HepG2 (cell line): ENCODE results near the gene GRK4. TPM values are rescaled to one million over a fixed set of nuclear protein-coding genes. Genes with fewer than 3 reads are reported as not detected.
A peak's percentile ranks its signal among the peaks of the same experiment; 100 is the strongest.

Experiments
- ATAC-seq: fragments of 200-7000 bp; cut with Tn5 transposase; 3 replicates; pipeline ENCODE4 v1.9.1; 2020; ENCODE audit warnings: mild to moderate bottlenecking, moderate library complexity
- BruUV-seq: library from RNA; stranded (reverse); fragments of 400-500 nt; replicated peaks from 2 replicates; lab custom pipeline; 2021; lab: Mats Ljungman, UMichigan
- CTCF ChIA-PET: fragments of 300-600 bp; formaldehyde crosslinking; extraction: SDS; loops from one replicate; lab custom pipeline; 2021; ENCODE audit warnings: low total read pairs, inconsistent platforms, low intra/inter-chr PET ratio; lab: Yijun Ruan, JAX
- POLR2A ChIA-PET: fragments of 350-600 bp; sonication (Branson Sonifier 250); formaldehyde crosslinking; loops from one replicate; lab custom pipeline; 2020; ENCODE audit warnings: antibody characterized with exemption, inconsistent platforms; lab: Yijun Ruan, JAX
- DNase-seq: peaks from one replicate; pipeline ENCODE4 v3.0.0-alpha.2; 2015; ENCODE audit warnings: low spot score
- FAIRE-seq: peaks from 3 replicates; lab custom pipeline; 2011; peaks lifted over from hg19 to GRCh38; lab: Jason Lieb, UNC
- H2AFZ ChIP-seq: one replicate; pipeline ENCODE4 v1.6.1; 2011; ENCODE audit warnings: low read length, inconsistent platforms
- H3K27ac ChIP-seq: fragments of 300-600 bp; 3 replicates; pipeline ENCODE4 v1.8.0; 2011; ENCODE audit warnings: mixed run types, mild to moderate bottlenecking, mixed read lengths, low read length, inconsistent platforms; ENCODE audit not compliant: insufficient read depth; ENCODE audit errors: extremely low read length
- H3K27me3 ChIP-seq, 2 experiments: fragments of 200-600 bp in 1 of 2; 2 replicates in 1 of 2; 3 replicates in 1 of 2; pipeline versions ENCODE4 v1.6.0 to v1.8.0; 2011; ENCODE audit warnings: low read length in 2 of 2, mild to moderate bottlenecking in 2 of 2, moderate library complexity in 2 of 2, inconsistent platforms in 1 of 2; ENCODE audit not compliant: insufficient read depth in 2 of 2, control insufficient read depth in 1 of 2
- H3K36me3 ChIP-seq, 2 experiments: fragments of 200-600 bp in 1 of 2; replicated peaks in 1 of 2; 2 replicates in 1 of 2; 3 replicates in 1 of 2; pipeline versions ENCODE4 v1.5.1 to v1.8.0; 2011; ENCODE audit warnings: low read length in 2 of 2, inconsistent platforms in 1 of 2; ENCODE audit not compliant: insufficient read depth in 2 of 2, control insufficient read depth in 1 of 2
- H3K4me1 ChIP-seq: 2 replicates; pipeline ENCODE4 v1.5.1; 2012; ENCODE audit warnings: low read length, inconsistent platforms; ENCODE audit not compliant: insufficient read depth
- H3K4me2 ChIP-seq: 2 replicates; pipeline ENCODE4 v1.6.0; 2011; ENCODE audit warnings: low read depth, low read length, inconsistent platforms
- H3K4me3 ChIP-seq, 3 experiments: fragments of 200-600 bp in 1 of 3; sonication (generic), shearing (Covaris generic) in 1 of 3; replicated peaks in 1 of 3; 2 replicates each; pipeline ENCODE4 v1.5.1; 2011 to 2016; ENCODE audit warnings: low read length in 3 of 3, inconsistent platforms in 2 of 3, low read depth in 2 of 3, mild to moderate bottlenecking in 2 of 3, control low read depth in 1 of 3, mixed read lengths in 1 of 3; ENCODE audit not compliant: insufficient read depth in 1 of 3
- H3K79me2 ChIP-seq: one replicate; pipeline ENCODE4 v1.6.1; 2011; ENCODE audit warnings: low read length, inconsistent platforms; ENCODE audit not compliant: insufficient read depth
- H3K9ac ChIP-seq: 2 replicates; pipeline ENCODE4 v1.6.0; 2011; ENCODE audit warnings: mild to moderate bottlenecking, low read depth, low read length, inconsistent platforms; ENCODE audit not compliant: insufficient read depth
- H3K9me3 ChIP-seq: 2 replicates; pipeline ENCODE4 v1.5.1; 2012; ENCODE audit warnings: mild to moderate bottlenecking, low read length
- H4K20me1 ChIP-seq: 2 replicates; pipeline ENCODE4 v1.6.0; 2011; ENCODE audit warnings: inconsistent platforms, mild to moderate bottlenecking, low read length, moderate library complexity; ENCODE audit not compliant: insufficient read depth
- AGO2 ChIP-seq: fragments of 200-400 bp; formaldehyde crosslinking; optimal IDR thresholded peaks from 2 replicates; pipeline ENCODE3; 2017; ENCODE audit warnings: mild to moderate bottlenecking, low read depth, low read length, moderate library complexity
- ATF1 ChIP-seq: IDR thresholded peaks from 2 replicates; pipeline ENCODE4 v1.6.1; 2016; ENCODE audit warnings: mild to moderate bottlenecking, control low read depth
- CTCF ChIP-seq: sonication (generic); formaldehyde crosslinking; IDR thresholded peaks from 2 replicates; pipeline ENCODE4 v1.5.0; 2020; ENCODE audit warnings: mild to moderate bottlenecking, missing genetic modification reagents, moderate library complexity
- HDAC1 ChIP-seq: sonication (generic); formaldehyde crosslinking; IDR thresholded peaks from 2 replicates; pipeline ENCODE4 v1.5.1; 2020; ENCODE audit warnings: mild to moderate bottlenecking, missing genetic modification reagents
- KDM5A ChIP-seq: fragments of 200-600 bp; sonication (generic); IDR thresholded peaks from 2 replicates; pipeline ENCODE4 v1.7.0; 2018; ENCODE audit warnings: antibody characterized with exemption, mild to moderate bottlenecking, low read length, borderline replicate concordance
- MTF2 ChIP-seq: sonication (generic); formaldehyde crosslinking; IDR thresholded peaks from 2 replicates; pipeline ENCODE4 v1.5.0; 2020; ENCODE audit warnings: missing genetic modification reagents, borderline replicate concordance
- POLR2A ChIP-seq, 2 experiments: IDR thresholded peaks; 2 replicates each; pipeline ENCODE4 v1.6.1; 2011; ENCODE audit warnings: low read depth in 2 of 2, low read length in 2 of 2, mild to moderate bottlenecking in 1 of 2, moderate library complexity in 1 of 2; ENCODE audit not compliant: insufficient read depth in 1 of 2
- POLR2G ChIP-seq: fragments of 200-400 bp; formaldehyde crosslinking; IDR thresholded peaks from 2 replicates; pipeline ENCODE4 v1.6.1; 2018; ENCODE audit warnings: mild to moderate bottlenecking, low read depth, low read length, moderate library complexity
- TRIM24 ChIP-seq: sonication (generic); formaldehyde crosslinking; IDR thresholded peaks from 2 replicates; pipeline ENCODE4 v1.8.0; 2022; ENCODE audit warnings: mild to moderate bottlenecking, missing genetic modification reagents
- ZNF75D ChIP-seq: sonication (generic); formaldehyde crosslinking; IDR thresholded peaks from 2 replicates; pipeline ENCODE4 v1.8.1; 2023; ENCODE audit warnings: missing genetic modification reagents, mild to moderate bottlenecking, borderline replicate concordance
- WGBS: methylation state at CpG from one replicate; pipeline ENCODE4 v1.1.6; 2017; ENCODE audit warnings: low lambda C conversion rate; 5-methylcytosine and 5-hydroxymethylcytosine counted together
- in situ Hi-C: cut with HindIII; loops from 2 replicates; pipeline ENCODE4 v1.10.0; 2017; ENCODE audit warnings: low pct_unique_long_range_greater_than_20kb; ENCODE audit not compliant: extremely low pct_ligation_motif_present
- intact Hi-C: fragments of 100-400 bp; cut with micrococcal nuclease; formaldehyde crosslinking; loops from one replicate; pipeline ENCODE4 v1.10.0; 2022; ENCODE audit not compliant: unreplicated experiment
- polyA plus RNA-seq, 8 experiments: library from polyadenylated mRNA; depleted of rRNA in 3 of 8; stranded (reverse) in 7 of 8; unstranded in 1 of 8; fragments of >200 nt; fragmentation: Illumina TruSeq in 4 of 8; extraction: Trizol in 4 of 8; gene quantifications; 2 replicates each; pipeline versions ENCODE4 v1.2.1 to v1.2.3, GENCODE V29; 2011 to 2016; ENCODE audit warnings: low read depth in 4 of 8, missing spikeins in 1 of 8, mixed read lengths in 1 of 8; ENCODE audit not compliant: insufficient read depth in 1 of 8
- total RNA-seq, 5 experiments: library from RNA; depleted of rRNA; stranded (reverse); fragments of >200 nt; fragmentation: Illumina TruSeq; extraction: Trizol; gene quantifications; 2 replicates each; pipeline ENCODE4 v1.2.3, GENCODE V29; 2016; ENCODE audit warnings: low read depth in 1 of 5
- TF ChIP-seq, protein P1 (sequence below): sonication (generic); formaldehyde crosslinking; IDR thresholded peaks from 2 replicates; pipeline ENCODE4 v1.4.0; 2020; ENCODE audit warnings: mild to moderate bottlenecking, missing genetic modification reagents

The GRK4 gene
- total and polyA plus RNA-seq, 2 of the 13 experiments (the other 11 are each of a cell fraction or from before 2014, with no cell fraction given), result 1.8 to 2.0 TPM

GRCh38 chr4:2936773-2937145 is 26.6 kb upstream of the GRK4 start:
- Histone ChIP-seq H3K4me3 (peak overlapping the region in 1 of 3 experiments; percentile 27; a peak in 1 of 6 replicates), H3K4me1 (peaks cover 36% of the 10 kb centered on the region), H3K9ac (peak overlapping the region; percentile 21; the same call in 1 of the 2 replicates), H3K4me2 (peak overlapping the region; percentile 90), H3K79me2 (peaks cover 10% of the 10 kb centered on the region), H3K27ac (peak overlapping the region; percentile 35), H4K20me1 (peaks cover 19% of the 10 kb centered on the region; the same call in 1 of the 2 replicates), H3K9me3 (no peaks in the 10 kb centered on the region), H3K27me3 (no peaks in the 10 kb centered on the region; a peak in 1 of 5 replicates), H3K36me3 (peaks cover 22 to 40% of the 10 kb centered on the region in 2 experiments), H2AFZ (no peak overlapping the region)
- in situ Hi-C loops, result no loop called here
- BruUV-seq, result TSS peak; percentile 30
- ATAC-seq (peak; percentile 8), FAIRE-seq (no peak), DNase-seq (no peak)
- ChIA-PET CTCF (interaction anchor here (1.6 kb wide), 1 partner anchor 19 kb away, joined by 5 read pairs; no protein-coding TSS in a partner anchor), POLR2A (interaction anchor here (0.6 to 1.8 kb wide), 3 partner anchors 25 to 441 kb away, joined by 3 to 5 read pairs (median 5); partner anchors contain the start of genes GRK4 and NOP14)
- peak; percentile 64; the same call in 1 of the 2 replicates for TF ChIP-seq POLR2G
- TF ChIP-seq POLR2A (IDR thresholded peaks at IDR 0.05; ENCODE audit: insufficient read depth in 1 of 2, low read depth in 2 of 2, low read length in 2 of 2), result 0 out of 4 replicates have a peak, but pooled peaks of 1 of the 2 experiments have one; percentile 9
- TF ChIP-seq AGO2, result peak; percentile 73
- TF ChIP-seq HDAC1 (CRISPR knock-in tag), result no peak
- intact Hi-C loops, result loop anchor here (5.0 to 10.0 kb wide), 2 partner anchors 72 to 94 kb away; partner anchors contain the start of gene ADD1
- WGBS, result 83% methylated on average over 1 of the region's 6 CpGs

GRCh38 chr4:2937146-2937857 is 26.1 kb upstream of the GRK4 start:
- DNase-seq (peak; percentile 91), ATAC-seq (peak; percentile 66), FAIRE-seq (peak; percentile 75)
- no peaks in the 10 kb centered on the region; a peak in 1 of 5 replicates for H3K27me3 ChIP-seq
- H3K27ac ChIP-seq, result peak overlapping the region; percentile 35
- H3K9ac ChIP-seq, result peak overlapping the region; percentile 21; the same call in 1 of the 2 replicates
- H3K4me2 ChIP-seq, result peak overlapping the region; percentile 90
- intact Hi-C loops (loop anchor here (5.0 to 10.0 kb wide), 2 partner anchors 73 to 95 kb away; partner anchors contain the start of gene ADD1), in situ Hi-C loops (no loop called here)
- H3K4me1 ChIP-seq, result peaks cover 36% of the 10 kb centered on the region
- BruUV-seq, result no TSS peak
- CTCF ChIA-PET, result interaction anchor here (1.6 kb wide), 1 partner anchor 18 kb away, joined by 5 read pairs; no protein-coding TSS in a partner anchor
- WGBS, result 39% methylated on average over 12 of the region's 23 CpGs
- peaks cover 10% of the 10 kb centered on the region for H3K79me2 ChIP-seq
- H3K4me3 ChIP-seq, result peak overlapping the region in 1 of 3 experiments; percentile 27; a peak in 1 of 6 replicates
- no peak overlapping the region for H2AFZ ChIP-seq
- POLR2A ChIA-PET, result interaction anchor here (0.6 to 1.4 kb wide), 2 partner anchors 26 to 442 kb away, joined by 3 to 5 read pairs; partner anchors contain the start of genes GRK4 and NOP14
- H4K20me1 ChIP-seq, result peaks cover 19% of the 10 kb centered on the region; the same call in 1 of the 2 replicates
- H3K9me3 ChIP-seq, result no peaks in the 10 kb centered on the region
- H3K36me3 ChIP-seq, result peaks cover 25 to 46% of the 10 kb centered on the region in 2 experiments
- 0 out of 2 replicates have a peak, but pooled peaks have one; percentile 45 for TF ChIP-seq ATF1
- no peak for TF ChIP-seq ZNF75D
- TF ChIP-seq CTCF, result 0 out of 2 replicates have a peak, but pooled peaks have one; percentile 21
- no peak for TF ChIP-seq KDM5A
- TF ChIP-seq MTF2, result no peak
- TF ChIP-seq, protein P1, sequence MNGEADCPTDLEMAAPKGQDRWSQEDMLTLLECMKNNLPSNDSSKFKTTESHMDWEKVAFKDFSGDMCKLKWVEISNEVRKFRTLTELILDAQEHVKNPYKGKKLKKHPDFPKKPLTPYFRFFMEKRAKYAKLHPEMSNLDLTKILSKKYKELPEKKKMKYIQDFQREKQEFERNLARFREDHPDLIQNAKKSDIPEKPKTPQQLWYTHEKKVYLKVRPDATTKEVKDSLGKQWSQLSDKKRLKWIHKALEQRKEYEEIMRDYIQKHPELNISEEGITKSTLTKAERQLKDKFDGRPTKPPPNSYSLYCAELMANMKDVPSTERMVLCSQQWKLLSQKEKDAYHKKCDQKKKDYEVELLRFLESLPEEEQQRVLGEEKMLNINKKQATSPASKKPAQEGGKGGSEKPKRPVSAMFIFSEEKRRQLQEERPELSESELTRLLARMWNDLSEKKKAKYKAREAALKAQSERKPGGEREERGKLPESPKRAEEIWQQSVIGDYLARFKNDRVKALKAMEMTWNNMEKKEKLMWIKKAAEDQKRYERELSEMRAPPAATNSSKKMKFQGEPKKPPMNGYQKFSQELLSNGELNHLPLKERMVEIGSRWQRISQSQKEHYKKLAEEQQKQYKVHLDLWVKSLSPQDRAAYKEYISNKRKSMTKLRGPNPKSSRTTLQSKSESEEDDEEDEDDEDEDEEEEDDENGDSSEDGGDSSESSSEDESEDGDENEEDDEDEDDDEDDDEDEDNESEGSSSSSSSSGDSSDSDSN (CRISPR knock-in tag), result peak; percentile 83
- 0 out of 2 replicates have a peak, but pooled peaks have one; percentile 49 for TF ChIP-seq TRIM24 (CRISPR knock-in tag)
